ENCODE data around the gene DRC7.

DNA sequence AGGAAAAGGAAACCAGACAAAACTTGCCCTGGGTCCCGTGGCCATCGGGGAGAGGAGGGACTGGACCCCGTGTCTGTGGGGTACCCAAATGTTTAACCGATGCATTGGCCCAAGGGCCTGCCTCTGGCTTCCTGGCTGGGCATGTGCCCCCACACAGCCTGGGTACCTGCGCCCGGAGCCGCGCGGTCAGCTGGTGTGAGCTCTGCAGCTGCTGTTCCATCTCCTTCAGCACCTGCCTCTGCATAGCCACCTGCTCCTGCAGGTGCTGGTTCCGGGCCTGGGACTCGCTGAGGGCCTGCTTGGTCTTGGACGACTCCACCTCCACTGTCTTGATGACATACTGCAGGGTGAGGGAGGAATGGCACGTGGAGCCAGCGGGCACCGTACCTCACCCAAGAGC lies 75.8 kb downstream of the DRC7 start:
- TF ChIP-seq, protein P1, sequence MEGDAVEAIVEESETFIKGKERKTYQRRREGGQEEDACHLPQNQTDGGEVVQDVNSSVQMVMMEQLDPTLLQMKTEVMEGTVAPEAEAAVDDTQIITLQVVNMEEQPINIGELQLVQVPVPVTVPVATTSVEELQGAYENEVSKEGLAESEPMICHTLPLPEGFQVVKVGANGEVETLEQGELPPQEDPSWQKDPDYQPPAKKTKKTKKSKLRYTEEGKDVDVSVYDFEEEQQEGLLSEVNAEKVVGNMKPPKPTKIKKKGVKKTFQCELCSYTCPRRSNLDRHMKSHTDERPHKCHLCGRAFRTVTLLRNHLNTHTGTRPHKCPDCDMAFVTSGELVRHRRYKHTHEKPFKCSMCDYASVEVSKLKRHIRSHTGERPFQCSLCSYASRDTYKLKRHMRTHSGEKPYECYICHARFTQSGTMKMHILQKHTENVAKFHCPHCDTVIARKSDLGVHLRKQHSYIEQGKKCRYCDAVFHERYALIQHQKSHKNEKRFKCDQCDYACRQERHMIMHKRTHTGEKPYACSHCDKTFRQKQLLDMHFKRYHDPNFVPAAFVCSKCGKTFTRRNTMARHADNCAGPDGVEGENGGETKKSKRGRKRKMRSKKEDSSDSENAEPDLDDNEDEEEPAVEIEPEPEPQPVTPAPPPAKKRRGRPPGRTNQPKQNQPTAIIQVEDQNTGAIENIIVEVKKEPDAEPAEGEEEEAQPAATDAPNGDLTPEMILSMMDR (IDR thresholded peaks at IDR 0.05): no peak
- TF ChIP-seq POLR2A (IDR thresholded peaks at IDR 0.05): no peak

All from thyroid gland (tissue), 4 donors.